GM12878 (cell line): ENCODE results near the gene PISD.

Source experiments
- FOXM1 ChIP-seq: IDR thresholded peaks from 2 replicates; pipeline ENCODE4 v1.6.1; 2012; ENCODE audit warnings: low read depth, mild to moderate bottlenecking, inconsistent platforms, low read length, moderate library complexity
- GABPA ChIP-seq: IDR thresholded peaks from 2 replicates; pipeline ENCODE4 v1.6.1; 2014; ENCODE audit warnings: antibody characterized with exemption, low read depth, mild to moderate bottlenecking, inconsistent platforms
- HDAC2 ChIP-seq: fragments of 200-600 bp; sonication (generic); IDR thresholded peaks from 2 replicates; pipeline ENCODE4 v1.6.1; 2017
- POLR2A ChIP-seq: IDR thresholded peaks from 2 replicates; pipeline ENCODE4 v1.6.1; 2011; ENCODE audit warnings: low read depth, mild to moderate bottlenecking, low read length
- RAD21 ChIP-seq: IDR thresholded peaks from 2 replicates; pipeline ENCODE4 v1.6.1; 2011; ENCODE audit warnings: mild to moderate bottlenecking, low read depth, low read length, moderate library complexity; ENCODE audit not compliant: insufficient read depth
- SIN3A ChIP-seq: IDR thresholded peaks from 2 replicates; pipeline ENCODE4 v1.6.1; 2012; ENCODE audit warnings: low read depth, low read length, improper control_type of control experiment
- SP1 ChIP-seq: IDR thresholded peaks from one replicate; pipeline ENCODE4 v1.6.1; 2011; ENCODE audit warnings: low read depth, low read length
- TARDBP ChIP-seq: IDR thresholded peaks from 2 replicates; pipeline ENCODE4 v1.6.1; 2016; ENCODE audit warnings: borderline replicate concordance
- TF ChIP-seq, protein P1 (sequence below), 3 experiments: IDR thresholded peaks in 2 of 3; conservative IDR thresholded peaks in 1 of 3; 2 replicates each; pipeline ENCODE4 v1.5.1; 2011; ENCODE audit warnings: low read depth in 3 of 3, low read length in 3 of 3, mild to moderate bottlenecking in 3 of 3, control low read depth in 2 of 3, moderate library complexity in 2 of 3, inconsistent platforms in 1 of 3, mixed read lengths in 1 of 3; ENCODE audit not compliant: control insufficient read depth in 2 of 3, insufficient read depth in 1 of 3; ENCODE audit errors: extremely low read depth in 1 of 3
- TF ChIP-seq, protein P2 (sequence below): fragments of 450-650 bp; formaldehyde crosslinking; IDR thresholded peaks from 2 replicates; pipeline ENCODE4 v1.5.0; 2022; ENCODE audit warnings: mild to moderate bottlenecking, missing genetic modification characterization

DNA sequence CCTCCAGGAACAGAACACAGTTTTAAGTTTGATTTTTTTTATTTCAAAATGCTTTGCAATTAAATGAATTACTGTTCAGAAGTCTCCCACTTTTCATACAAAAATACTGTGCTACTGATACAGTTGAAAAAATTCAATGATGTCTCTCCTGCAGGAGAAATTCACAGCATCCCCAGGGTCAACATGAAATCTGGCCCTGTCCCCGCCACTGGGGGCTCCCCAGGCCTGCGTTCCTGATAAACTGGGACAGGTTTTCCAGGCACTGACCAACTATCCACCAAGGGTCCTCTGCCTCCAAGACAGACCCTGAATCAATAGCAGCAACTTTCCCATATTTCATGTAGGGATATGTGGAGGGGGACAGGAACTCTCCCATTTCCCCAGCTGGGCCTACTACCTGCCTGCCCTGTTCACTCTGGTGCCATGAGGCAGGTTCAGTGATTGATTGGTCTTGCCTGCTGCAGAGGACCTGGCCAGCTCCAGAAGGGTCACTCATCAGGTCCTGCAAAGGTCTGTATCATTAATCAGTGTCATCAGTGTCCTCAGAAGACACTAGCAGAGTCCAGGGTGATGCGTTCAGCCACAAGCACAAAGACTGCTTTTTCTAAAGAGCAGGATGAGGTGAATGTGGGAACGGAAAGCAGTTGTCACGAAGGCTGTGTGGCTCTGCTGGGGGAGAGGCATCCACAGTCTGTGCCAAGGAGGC lies 43.4 kb downstream of the PISD start:
- TF ChIP-seq SIN3A, result no peak
- TF ChIP-seq, protein P1, sequence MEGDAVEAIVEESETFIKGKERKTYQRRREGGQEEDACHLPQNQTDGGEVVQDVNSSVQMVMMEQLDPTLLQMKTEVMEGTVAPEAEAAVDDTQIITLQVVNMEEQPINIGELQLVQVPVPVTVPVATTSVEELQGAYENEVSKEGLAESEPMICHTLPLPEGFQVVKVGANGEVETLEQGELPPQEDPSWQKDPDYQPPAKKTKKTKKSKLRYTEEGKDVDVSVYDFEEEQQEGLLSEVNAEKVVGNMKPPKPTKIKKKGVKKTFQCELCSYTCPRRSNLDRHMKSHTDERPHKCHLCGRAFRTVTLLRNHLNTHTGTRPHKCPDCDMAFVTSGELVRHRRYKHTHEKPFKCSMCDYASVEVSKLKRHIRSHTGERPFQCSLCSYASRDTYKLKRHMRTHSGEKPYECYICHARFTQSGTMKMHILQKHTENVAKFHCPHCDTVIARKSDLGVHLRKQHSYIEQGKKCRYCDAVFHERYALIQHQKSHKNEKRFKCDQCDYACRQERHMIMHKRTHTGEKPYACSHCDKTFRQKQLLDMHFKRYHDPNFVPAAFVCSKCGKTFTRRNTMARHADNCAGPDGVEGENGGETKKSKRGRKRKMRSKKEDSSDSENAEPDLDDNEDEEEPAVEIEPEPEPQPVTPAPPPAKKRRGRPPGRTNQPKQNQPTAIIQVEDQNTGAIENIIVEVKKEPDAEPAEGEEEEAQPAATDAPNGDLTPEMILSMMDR (IDR thresholded peaks at IDR 0.05 in 2 of 3, conservative IDR thresholded peaks at IDR 0.05 in 1 of 3; ENCODE audit: control insufficient read depth in 2 of 3, extremely low read depth in 1 of 3, insufficient read depth in 1 of 3, low read depth in 3 of 3, low read length in 3 of 3), result no peak
- TF ChIP-seq FOXM1, result no peak
- TF ChIP-seq POLR2A, result no peak; the same call in 1 of the 2 replicates
- TF ChIP-seq, protein P2, sequence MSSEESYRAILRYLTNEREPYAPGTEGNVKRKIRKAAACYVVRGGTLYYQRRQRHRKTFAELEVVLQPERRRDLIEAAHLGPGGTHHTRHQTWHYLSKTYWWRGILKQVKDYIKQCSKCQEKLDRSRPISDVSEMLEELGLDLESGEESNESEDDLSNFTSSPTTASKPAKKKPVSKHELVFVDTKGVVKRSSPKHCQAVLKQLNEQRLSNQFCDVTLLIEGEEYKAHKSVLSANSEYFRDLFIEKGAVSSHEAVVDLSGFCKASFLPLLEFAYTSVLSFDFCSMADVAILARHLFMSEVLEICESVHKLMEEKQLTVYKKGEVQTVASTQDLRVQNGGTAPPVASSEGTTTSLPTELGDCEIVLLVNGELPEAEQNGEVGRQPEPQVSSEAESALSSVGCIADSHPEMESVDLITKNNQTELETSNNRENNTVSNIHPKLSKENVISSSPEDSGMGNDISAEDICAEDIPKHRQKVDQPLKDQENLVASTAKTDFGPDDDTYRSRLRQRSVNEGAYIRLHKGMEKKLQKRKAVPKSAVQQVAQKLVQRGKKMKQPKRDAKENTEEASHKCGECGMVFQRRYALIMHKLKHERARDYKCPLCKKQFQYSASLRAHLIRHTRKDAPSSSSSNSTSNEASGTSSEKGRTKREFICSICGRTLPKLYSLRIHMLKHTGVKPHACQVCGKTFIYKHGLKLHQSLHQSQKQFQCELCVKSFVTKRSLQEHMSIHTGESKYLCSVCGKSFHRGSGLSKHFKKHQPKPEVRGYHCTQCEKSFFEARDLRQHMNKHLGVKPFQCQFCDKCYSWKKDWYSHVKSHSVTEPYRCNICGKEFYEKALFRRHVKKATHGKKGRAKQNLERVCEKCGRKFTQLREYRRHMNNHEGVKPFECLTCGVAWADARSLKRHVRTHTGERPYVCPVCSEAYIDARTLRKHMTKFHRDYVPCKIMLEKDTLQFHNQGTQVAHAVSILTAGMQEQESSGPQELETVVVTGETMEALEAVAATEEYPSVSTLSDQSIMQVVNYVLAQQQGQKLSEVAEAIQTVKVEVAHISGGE (CRISPR knock-in tag), result no peak
- TF ChIP-seq HDAC2, result no peak
- no peak for TF ChIP-seq GABPA
- TF ChIP-seq RAD21, result no peak
- no peak for TF ChIP-seq SP1
- TF ChIP-seq TARDBP, result no peak
